Natural killer cell (primary cell): ENCODE results near the gene FOXJ3. TPM values are rescaled to one million over a fixed set of nuclear protein-coding genes. Genes with fewer than 3 reads are reported as not detected.

Experiments
- ATAC-seq, 3 donors: fragments of 150-1000 bp in 2 of 3; fragments of 200-7000 bp in 1 of 3; cut with Tn5 transposase; 1 replicate in 1 of 3; 2 replicates in 2 of 3; pipeline ENCODE4 v1.10.0; 2021; ENCODE audit warnings: mild to moderate bottlenecking in 2 of 3, moderate library complexity in 2 of 3
- DNase-seq, 2 donors: peaks; one replicate each; pipeline versions ENCODE4 v3.0.0 to v3.0.0-alpha.2; 2013 to 2021; ENCODE audit warnings: mixed read lengths in 1 of 2
- H3K27ac ChIP-seq: one replicate; pipeline ENCODE4 v1.5.1; 2013; ENCODE audit warnings: mild to moderate bottlenecking, low read length
- H3K27me3 ChIP-seq: one replicate; pipeline ENCODE4 v1.6.1; 2013; ENCODE audit warnings: low read length; ENCODE audit not compliant: control insufficient read depth, insufficient read depth
- H3K36me3 ChIP-seq: one replicate; pipeline ENCODE4 v1.6.1; 2013; ENCODE audit warnings: low read length; ENCODE audit not compliant: control insufficient read depth, insufficient read depth
- H3K4me1 ChIP-seq: one replicate; pipeline ENCODE4 v1.6.1; 2013; ENCODE audit warnings: low read length; ENCODE audit not compliant: control insufficient read depth, insufficient read depth
- H3K4me3 ChIP-seq: one replicate; pipeline ENCODE4 v1.5.1; 2013; ENCODE audit warnings: low read length
- H3K9me3 ChIP-seq: one replicate; pipeline ENCODE4 v1.6.1; 2013; ENCODE audit warnings: low read length; ENCODE audit not compliant: control insufficient read depth, insufficient read depth
- H3K27ac Mint-ChIP-seq, 2 donors: one replicate each; pipeline ENCODE4 v1.8.0; 2022; ENCODE audit warnings: mild to moderate bottlenecking in 2 of 2, mixed read lengths in 2 of 2, moderate library complexity in 1 of 2
- H3K27me3 Mint-ChIP-seq, 2 donors: one replicate each; pipeline ENCODE4 v1.8.0; 2022; ENCODE audit warnings: low read depth in 2 of 2, mixed read lengths in 2 of 2
- H3K36me3 Mint-ChIP-seq: one replicate; pipeline ENCODE4 v1.8.0; 2022; ENCODE audit warnings: mixed read lengths
- H3K4me1 Mint-ChIP-seq, 2 donors: one replicate each; pipeline ENCODE4 v1.8.0; 2022; ENCODE audit warnings: mixed read lengths in 2 of 2
- H3K4me3 Mint-ChIP-seq: one replicate; pipeline ENCODE4 v1.8.0; 2022; ENCODE audit warnings: mild to moderate bottlenecking, moderate library complexity, mixed read lengths
- H3K9me3 Mint-ChIP-seq, 2 donors: one replicate each; pipeline ENCODE4 v1.8.0; 2022; ENCODE audit warnings: mixed read lengths in 2 of 2
- CTCF ChIP-seq: fragments of 200-600 bp; IDR thresholded peaks from one replicate; pipeline ENCODE4 v1.8.0; 2022; ENCODE audit warnings: antibody characterized with exemption
- WGBS: methylation state at CpG from one replicate; pipeline ENCODE4 v1.1.7; 2013; ENCODE audit warnings: missing lambda C conversion rate; ENCODE audit not compliant: insufficient coverage; 5-methylcytosine and 5-hydroxymethylcytosine counted together
- intact Hi-C: fragments of 100-400 bp; cut with micrococcal nuclease; formaldehyde crosslinking; loops from one replicate; pipeline ENCODE4 v1.14.2; 2022
- total RNA-seq, 4 donors: library from RNA; stranded (reverse); fragments of 120-200 nt in 1 of 4; gene quantifications; one replicate each; pipeline versions ENCODE4 v1.2.3 to v1.2.4, GENCODE V29; 2013 to 2022

Gene FOXJ3
- total RNA-seq, 3 donors from 2014 or later (not counting 1 experiment from before 2014, with no cell fraction given), result 81.9 to 93.8 (median 82.5) TPM

GRCh38 chr1:42142894-42143675 lies 191.9 kb downstream of the FOXJ3 start:
- Histone ChIP-seq H3K4me3 (no peak overlapping the region), H3K9me3 (no peaks in the 10 kb centered on the region), H3K27me3 (no peaks in the 10 kb centered on the region), H3K27ac (no peak overlapping the region), H3K4me1 (peaks cover 9% of the 10 kb centered on the region), H3K36me3 (no peaks in the 10 kb centered on the region)
- Mint-ChIP-seq H3K4me3 (no peak overlapping the region), H3K9me3 (no peaks in the 10 kb centered on the region), H3K36me3 (no peaks in the 10 kb centered on the region), H3K27me3 (peaks cover 3 to 13% of the 10 kb centered on the region in 2 donors), H3K4me1 (peaks cover 0 to 5% of the 10 kb centered on the region in 2 donors), H3K27ac (no peak overlapping the region)
- intact Hi-C loops, result no loop called here
- ATAC-seq, result no peak
- TF ChIP-seq CTCF, result no peak
- 47% methylated on average over 4 of the region's 4 CpGs for WGBS
- no peak for DNase-seq

- DNase-seq, result no peak
- H3K4me3 Mint-ChIP-seq, result no peak overlapping the region
- H3K4me1 ChIP-seq, result peaks cover 9% of the 10 kb centered on the region
- H3K9me3 Mint-ChIP-seq, result no peaks in the 10 kb centered on the region
- peaks cover 3 to 13% of the 10 kb centered on the region in 2 donors for H3K27me3 Mint-ChIP-seq
- no peaks in the 10 kb centered on the region for H3K27me3 ChIP-seq
- no peaks in the 10 kb centered on the region for H3K9me3 ChIP-seq
- no peaks in the 10 kb centered on the region for H3K36me3 ChIP-seq
- H3K36me3 Mint-ChIP-seq, result no peaks in the 10 kb centered on the region
- intact Hi-C loops, result no loop called here
- H3K4me1 Mint-ChIP-seq, result peaks cover 0 to 5% of the 10 kb centered on the region in 2 donors
- no peak for TF ChIP-seq CTCF
- ATAC-seq, result no peak
- 92% methylated on average over 5 of the region's 5 CpGs for WGBS
- H3K4me3 ChIP-seq, result no peak overlapping the region
- H3K27ac Mint-ChIP-seq, result no peak overlapping the region
- H3K27ac ChIP-seq, result no peak overlapping the region
Observed at GRCh38 chr1:42141978-42142377, 193.1 kb downstream of the FOXJ3 start.

GRCh38 chr1:42140191-42140590 lies 194.8 kb downstream of the FOXJ3 start:
- whole genome bisulfite sequencing, result 92% methylated on average over 1 of the region's 2 CpGs
- no peaks in the 10 kb centered on the region for H3K27me3 ChIP-seq
- H3K4me1 ChIP-seq, result no peaks in the 10 kb centered on the region
- no peak overlapping the region for H3K27ac Mint-ChIP-seq
- ATAC-seq, result no peak
- no peak for DNase-seq
- no peaks in the 10 kb centered on the region for H3K9me3 ChIP-seq
- H3K36me3 ChIP-seq, result no peaks in the 10 kb centered on the region
- peaks cover 3 to 13% of the 10 kb centered on the region in 2 donors for H3K27me3 Mint-ChIP-seq
- no peaks in the 10 kb centered on the region for H3K36me3 Mint-ChIP-seq
- H3K9me3 Mint-ChIP-seq, result no peaks in the 10 kb centered on the region
- no peak overlapping the region for H3K27ac ChIP-seq
- H3K4me3 ChIP-seq, result no peak overlapping the region
- H3K4me1 Mint-ChIP-seq, result peaks cover 0 to 5% of the 10 kb centered on the region in 2 donors
- TF ChIP-seq CTCF, result no peak
- no peak overlapping the region for H3K4me3 Mint-ChIP-seq
- intact Hi-C loops, result no loop called here

- no peak overlapping the region for H3K27ac Mint-ChIP-seq
- H3K9me3 Mint-ChIP-seq, result no peaks in the 10 kb centered on the region
- peaks cover 0 to 5% of the 10 kb centered on the region in 2 donors for H3K4me1 Mint-ChIP-seq
Observed at GRCh38 chr1:42139444-42139843, 195.6 kb downstream of the FOXJ3 start.

More at GRCh38 chr1:42139444-42139843, 195.6 kb downstream of the FOXJ3 start:
- TF ChIP-seq CTCF, result no peak
- intact Hi-C loops, result no loop called here
- H3K27me3 Mint-ChIP-seq, result peaks cover 3 to 13% of the 10 kb centered on the region in 2 donors
- Histone ChIP-seq H3K27ac (no peak overlapping the region), H3K27me3 (no peaks in the 10 kb centered on the region), H3K36me3 (no peaks in the 10 kb centered on the region), H3K4me3 (no peak overlapping the region), H3K9me3 (no peaks in the 10 kb centered on the region), H3K4me1 (no peaks in the 10 kb centered on the region)
- H3K4me3 Mint-ChIP-seq, result no peak overlapping the region
- no peak for ATAC-seq
- H3K36me3 Mint-ChIP-seq, result no peaks in the 10 kb centered on the region
- 100% methylated on average over 3 of the region's 3 CpGs for WGBS
- no peak for DNase-seq
